ENCODE measurements around the gene ARF3.

The ARF3 gene

GRCh38 chr12:48957141-48958048 lies at the start of gene ARF3:
Gene ARF3, minus strand, starts transcription at chr12:48957487. Its CDS starts 16,392 bp downstream, at chr12:48941095.
- FAIRE-seq, result no peak

GRCh38 chr12:49000346-49000745 lies 43.1 kb upstream of the ARF3 start:
- FAIRE-seq, result no peak

DNA sequence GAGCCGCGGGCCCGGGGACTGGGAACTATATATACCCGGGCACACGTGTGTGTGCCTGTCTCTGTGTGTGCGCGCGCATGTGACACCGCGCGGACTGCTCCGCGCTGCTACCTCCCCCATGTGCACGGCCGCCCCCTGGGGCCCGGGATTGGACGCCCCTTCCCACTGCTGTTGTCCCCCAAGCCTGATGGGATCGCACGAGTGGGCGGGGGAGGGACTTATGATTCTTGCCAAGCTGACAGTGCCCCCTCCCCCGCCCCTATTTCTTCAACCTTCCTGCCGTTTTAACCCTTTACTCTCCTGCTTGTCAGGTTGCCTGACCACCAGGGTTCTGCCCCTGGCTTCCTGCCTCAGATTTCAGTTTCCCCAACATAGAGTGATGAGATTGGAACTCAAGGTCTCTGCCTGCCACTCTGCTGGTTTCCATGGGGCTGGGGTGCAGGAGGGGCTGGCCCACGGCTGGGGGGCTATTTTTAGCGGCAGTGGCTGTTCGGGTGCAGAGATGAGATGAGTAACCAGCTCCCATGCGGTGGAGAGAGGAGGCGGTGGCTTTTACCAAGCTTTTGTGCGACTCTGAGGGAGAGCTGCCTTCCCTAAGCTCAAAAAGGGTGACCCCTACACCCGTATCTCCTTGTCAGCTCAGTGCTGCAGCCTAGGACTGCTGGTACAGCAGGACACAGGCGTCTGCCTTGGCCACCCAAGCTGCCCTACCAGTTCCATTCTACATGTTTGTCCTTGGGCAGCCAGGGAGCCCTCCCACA lies 42.3 kb upstream of the ARF3 start, which contains the start of gene DDN:
TSS of gene DDN (minus strand) at position 5 of the 761 bp plus-strand sequence. CDS start 88 bp downstream, outside the sequence.
- no peak for FAIRE-seq

GRCh38 chr12:48998497-48999353 lies 41.4 kb upstream of the ARF3 start:
- no peak for FAIRE-seq

- no peak for FAIRE-seq
Measured at GRCh38 chr12:48997719-48998496, 40.6 kb upstream of the ARF3 start.

DNA sequence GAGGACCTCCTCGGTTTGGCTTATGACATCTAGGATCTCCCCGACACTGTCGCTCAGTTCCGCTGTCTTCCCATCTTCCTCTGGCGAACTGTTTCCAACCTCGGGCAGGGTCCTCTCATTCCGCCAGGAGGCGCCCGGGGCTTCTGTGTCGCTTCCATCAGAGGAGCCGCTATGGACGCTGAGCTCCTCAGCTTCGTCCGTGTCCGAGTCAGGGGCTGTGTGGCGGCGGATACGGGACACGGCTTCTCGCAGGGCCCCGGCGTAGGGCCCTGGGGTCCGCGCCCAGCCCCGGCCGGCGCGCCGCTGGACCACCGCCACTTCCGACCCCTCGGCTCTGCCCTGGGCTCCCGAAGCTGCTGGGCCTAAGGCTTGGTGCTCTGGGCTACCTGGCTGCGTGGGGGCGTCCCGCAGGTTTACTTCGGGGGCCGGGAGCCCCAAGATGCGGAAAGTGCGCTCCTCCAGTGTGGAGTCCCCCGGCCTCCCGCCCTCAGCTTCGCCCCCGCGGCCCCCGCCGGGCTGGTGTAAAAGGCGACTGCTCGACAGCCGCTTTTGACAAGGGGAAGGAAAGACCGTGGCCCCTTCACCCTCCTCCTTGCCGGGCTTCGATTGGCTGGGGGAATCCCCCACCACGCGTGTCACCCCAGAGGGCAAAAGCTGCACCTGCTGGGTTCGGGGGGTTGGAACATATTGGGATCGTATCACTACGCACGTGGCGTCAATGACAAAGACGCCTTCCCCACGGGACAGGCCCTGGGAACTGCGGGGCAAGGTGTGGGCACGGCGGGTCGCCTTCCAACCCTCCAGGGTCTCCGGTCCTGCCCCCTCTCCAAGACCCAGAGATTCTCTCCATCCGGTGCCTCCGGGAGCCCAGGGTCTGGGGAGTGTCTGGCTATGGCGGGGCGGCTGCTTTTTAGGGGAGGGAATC lies 39.8 kb upstream of the ARF3 start:
- FAIRE-seq, result no peak

DNA sequence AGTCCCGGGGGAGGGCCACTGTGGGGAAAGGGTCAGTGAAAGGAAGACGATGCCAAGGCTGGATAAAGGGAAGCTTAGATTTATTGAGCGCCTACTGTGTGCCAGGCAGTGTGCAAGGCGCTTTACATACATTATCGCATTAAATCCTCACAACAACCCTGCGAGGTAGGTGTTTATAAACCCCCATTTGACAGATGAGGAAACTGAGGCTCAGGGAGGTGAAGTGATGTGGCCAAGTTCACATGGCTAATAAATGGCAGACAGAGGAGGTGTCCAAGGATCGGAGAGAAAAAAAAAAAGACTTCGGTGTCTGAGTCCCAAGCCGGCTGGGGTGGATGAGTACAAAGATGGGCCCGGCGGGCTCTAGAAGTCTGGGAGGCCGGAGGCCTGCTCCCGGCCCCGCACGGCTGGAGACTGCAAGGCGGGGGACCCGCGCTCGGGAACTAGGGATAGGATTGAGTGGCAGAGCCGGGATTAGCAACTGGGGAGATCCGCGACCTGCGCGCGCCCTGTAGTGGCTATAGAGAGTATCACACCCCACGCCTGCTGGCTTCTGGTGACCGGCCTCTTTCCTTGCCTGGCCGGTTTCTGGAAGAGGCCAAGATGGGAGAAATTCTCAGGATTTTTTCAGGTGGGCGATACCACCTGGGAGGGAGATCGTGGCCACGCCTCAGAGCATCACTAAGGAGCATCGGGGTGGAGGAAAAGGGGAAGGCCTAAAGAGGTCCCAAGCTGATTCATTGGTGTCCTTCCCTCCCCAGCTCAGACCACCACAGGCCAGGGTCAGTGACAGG lies 38.0 kb upstream of the ARF3 start:
- FAIRE-seq, result no peak

GRCh38 chr12:48994224-48995085 lies 37.2 kb upstream of the ARF3 start:
- FAIRE-seq, result no peak

DNA sequence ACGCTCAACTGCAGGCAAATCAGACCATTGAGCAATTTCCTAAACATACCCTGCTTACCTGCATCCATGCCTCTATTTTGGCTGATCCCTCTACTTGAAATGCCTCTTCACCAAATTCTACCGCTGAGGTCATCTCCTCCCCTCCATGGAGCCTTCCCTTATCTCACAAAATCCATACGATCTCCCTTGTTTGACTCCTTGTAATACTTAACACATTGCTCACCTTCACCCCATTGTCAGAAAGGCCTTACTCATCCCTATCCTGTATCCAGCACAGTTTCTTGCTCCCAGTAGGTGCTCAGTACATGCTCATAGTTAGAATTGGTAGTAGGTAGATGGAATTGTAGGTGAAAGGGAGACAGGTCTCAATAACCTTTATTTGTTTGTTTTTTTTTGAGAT lies 36.5 kb upstream of the ARF3 start:
- FAIRE-seq, result no peak

DNA sequence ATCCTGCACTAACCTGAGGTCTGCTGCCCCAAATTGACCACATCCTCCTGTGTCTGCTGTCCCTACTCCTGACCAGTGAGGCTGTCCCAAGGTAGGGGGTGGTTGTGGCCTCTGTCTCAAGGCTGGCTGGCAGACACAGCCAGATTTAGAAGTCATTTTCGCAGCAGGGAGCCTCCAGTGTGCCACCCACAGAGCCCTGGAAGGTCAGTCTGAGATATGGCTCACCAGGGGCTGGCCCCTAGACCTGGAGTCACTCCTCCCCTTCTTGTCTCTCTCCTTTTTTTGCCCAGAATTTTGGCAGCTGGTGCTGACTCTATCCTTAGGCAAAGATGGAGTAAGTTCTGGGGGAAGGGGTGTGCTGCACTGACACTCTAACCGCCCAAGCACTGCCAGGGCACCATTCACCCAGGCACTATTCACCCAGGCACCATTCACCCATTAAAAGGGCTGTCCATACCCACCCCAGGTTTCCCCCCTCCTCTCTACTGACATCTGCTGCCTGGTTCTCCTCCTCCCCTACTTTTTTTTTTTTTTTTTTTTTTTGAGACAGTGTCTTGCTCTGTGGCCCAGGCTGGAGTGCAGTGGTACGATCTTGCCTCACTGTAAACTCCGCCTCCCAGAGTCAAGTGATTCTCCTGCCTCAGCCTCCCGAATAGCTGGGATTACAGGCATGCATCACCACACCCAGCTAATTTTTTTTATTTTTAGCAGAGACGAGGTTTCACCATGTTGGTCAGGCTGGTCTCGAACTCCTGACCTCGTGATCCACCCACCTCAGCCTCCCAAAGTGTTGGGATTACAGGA lies 34.2 kb upstream of the ARF3 start:
- no peak for FAIRE-seq

DNA sequence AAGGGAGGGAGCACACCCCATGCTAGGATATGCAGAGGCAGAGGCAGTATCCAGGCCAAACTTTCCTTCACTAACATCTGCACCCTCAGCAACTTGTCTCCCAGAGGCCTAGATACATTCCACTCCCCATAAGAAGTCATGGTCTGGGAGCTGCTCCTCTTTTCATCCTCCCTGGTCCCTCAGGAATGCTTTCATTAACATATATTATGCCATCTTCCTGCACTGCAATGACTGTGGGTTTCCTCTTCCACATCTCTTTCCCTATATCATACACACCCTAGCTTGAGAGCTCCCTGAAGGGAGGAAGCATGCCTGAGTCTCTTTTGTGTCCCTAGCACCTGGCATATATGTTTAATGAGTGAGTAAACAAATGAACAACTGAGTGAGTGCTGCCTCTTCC lies 33.3 kb upstream of the ARF3 start:
- no peak for FAIRE-seq

GRCh38 chr12:48988030-48988649 lies 30.9 kb upstream of the ARF3 start:
- no peak for FAIRE-seq

- FAIRE-seq, result no peak
Measured at GRCh38 chr12:48986720-48987291, 29.5 kb upstream of the ARF3 start.

DNA sequence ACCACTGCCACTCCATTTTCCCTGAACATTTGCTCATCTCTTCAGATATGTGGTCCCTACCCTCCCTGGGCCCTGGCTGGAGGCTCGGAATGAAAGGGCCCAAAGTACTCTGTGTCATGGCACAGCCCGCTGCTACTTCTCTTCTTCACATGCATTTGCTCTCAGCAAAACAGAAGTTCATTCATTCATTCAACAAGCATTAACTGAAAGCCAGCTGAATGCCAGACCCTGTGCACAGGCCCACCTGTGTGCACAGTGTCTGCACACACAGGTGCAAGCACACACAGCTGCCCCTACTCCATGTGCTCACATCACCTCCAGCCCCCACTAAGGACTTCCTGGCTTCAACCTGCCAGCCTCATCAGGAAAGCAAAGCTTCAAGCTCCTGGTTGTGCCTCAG lies 28.6 kb upstream of the ARF3 start:
- no peak for FAIRE-seq

DNA sequence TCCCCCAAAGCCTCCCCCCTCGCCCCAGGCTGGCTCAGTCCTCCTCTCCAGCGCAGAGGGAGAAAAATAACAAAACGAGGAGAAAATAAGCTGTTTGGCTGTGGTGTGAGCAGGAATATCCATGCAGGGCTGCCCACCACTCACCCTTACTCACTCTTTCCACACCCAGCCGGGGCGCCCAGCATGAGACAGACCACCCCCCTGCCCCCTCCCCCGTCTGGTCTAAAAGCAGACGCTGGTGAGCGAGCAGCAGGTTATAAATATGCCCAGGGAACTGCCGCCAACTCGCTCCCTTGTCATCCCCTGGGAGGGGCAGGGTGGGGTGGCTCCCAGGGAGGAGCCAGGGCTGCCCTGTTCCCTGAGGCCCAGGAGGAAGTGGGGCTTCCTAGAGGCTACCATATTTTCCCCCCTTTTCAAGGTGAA lies 28.2 kb upstream of the ARF3 start:
- no peak for FAIRE-seq

GRCh38 chr12:48982397-48983080 lies 25.3 kb upstream of the ARF3 start:
- no peak for FAIRE-seq

DNA sequence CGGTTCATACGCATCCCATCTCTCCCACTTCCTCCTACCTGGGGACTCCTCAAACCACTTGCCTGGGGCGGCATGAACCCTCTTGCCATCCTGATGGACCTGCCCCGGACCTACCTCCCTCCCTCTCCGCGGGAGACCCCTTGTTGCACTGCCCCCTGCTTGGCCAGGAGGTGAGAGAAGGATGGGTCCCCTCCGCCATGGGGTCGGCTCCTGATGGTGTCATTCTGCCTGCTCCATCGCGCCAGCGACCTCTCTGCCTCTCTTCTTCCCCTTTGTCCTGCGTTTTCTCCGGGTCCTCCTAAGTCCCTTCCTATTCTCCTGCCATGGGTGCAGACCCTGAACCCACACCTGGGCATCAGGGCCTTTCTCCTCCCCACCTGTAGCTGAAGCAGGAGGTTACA lies 24.5 kb upstream of the ARF3 start:
- no peak for FAIRE-seq
